HG02970 (cell line): ENCODE data around the gene WDR36.
"Not testable (repeated sequence)": the region's sequence is repeated elsewhere in the genome, so short reads cannot be mapped to it uniquely, and the experiment has no call there.

ENCODE experiments used
- ATAC-seq: cut with Tn5 transposase; IDR thresholded peaks from one replicate; pipeline ENCODE4 v1.9.1; 2021; ENCODE audit warnings: mild to moderate bottlenecking, moderate library complexity, moderate number of reproducible peaks; ENCODE audit not compliant: unreplicated experiment, low FRiP score

The WDR36 gene

DNA sequence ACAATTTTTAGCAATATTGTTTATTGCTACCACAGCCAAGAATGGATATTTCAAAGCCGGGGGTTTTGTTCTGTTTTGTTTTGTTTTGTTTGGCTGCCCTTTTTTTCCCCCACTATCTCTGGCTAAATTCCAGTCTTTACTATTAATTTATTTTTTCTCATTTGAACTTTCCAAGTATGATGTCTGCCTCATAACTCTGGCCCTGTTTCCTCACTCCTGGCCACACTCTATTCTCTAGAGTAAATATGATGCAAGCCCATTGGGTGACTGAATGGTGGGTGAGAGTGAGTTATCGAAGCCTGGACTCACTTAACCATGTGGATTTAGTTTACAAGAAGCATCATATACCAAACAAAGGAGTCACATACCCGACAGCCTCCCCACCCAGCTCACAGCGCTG is 41.9 kb downstream of the WDR36 start:
- no peak for ATAC-seq

DNA sequence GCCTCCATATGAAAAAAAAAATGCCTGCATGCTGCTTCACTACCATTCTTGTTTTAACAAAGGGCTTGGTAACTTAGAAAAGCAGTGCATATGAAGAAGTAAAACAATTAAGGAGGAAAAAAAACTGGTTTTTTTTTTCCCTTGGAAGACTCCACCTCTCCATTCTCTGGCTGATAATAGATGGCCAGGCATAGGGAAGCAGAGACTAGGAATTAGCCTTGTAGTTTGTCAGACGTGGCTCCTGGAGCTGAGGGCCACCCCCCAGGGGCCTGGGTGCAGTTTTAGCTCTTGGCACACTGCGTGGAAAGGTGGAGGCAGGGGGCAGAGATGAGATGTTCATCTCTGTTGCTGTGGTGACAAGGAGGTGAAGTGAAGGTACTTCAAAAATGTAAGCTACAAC is 42.7 kb downstream of the WDR36 start:
- ATAC-seq = no peak

DNA sequence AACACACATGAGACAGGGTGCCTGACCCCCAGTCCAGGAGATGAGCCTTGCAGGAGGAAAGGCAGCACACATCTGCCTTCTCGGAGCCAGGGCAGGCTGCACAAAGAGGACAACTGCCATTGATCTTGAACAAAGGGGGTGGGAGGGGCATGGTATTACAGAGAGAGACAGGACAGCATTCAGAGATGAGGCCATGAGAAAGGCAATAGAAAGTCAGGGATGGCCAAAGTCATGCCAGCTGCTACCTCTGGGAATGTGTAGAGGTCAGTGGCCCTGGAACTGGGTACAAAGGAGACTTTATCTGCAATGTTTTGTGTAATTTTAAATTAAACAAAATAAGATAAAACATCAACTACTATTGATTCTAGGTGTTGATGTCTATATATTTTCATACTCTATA is 43.2 kb downstream of the WDR36 start:
- no peak for ATAC-seq

DNA sequence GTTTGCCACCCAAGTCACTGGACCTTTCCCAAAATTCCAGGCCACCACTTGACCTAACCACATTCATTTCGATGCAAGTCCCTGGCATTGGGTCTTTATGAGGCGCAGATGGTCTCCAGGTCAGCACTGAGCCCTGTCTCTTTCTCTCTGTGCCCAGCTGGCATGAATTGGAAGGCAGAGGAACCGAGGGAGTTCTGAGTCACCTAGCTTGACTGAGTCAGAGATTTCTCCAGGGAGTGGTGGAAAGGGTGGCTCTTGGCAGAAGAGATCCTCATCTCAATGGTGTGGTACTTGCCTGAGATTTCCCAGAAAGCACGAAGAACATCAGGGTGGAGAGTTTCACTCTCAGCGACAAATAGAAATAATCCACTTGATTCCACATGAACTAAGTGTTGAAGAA is 43.8 kb downstream of the WDR36 start:
- no peak for ATAC-seq

DNA sequence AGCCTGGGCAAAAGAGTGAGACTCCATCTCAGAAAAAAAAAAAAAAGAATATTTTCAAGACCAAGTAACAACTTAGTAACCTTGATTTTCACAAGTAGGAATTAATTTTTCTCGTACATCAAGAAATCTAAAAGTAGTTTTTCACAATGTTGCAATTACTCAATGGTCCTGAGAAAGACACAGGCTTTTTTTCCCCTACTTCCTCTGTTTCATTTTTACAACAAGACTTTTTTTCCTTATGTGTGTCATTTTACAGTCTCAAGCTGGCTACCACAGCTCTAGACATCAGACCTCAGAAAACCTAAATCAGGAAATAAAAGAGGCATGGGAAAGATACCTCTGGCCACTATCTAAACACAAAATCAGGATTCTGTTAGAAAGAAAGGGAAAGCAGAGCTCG is 45.9 kb downstream of the WDR36 start:
- ATAC-seq = no peak

DNA sequence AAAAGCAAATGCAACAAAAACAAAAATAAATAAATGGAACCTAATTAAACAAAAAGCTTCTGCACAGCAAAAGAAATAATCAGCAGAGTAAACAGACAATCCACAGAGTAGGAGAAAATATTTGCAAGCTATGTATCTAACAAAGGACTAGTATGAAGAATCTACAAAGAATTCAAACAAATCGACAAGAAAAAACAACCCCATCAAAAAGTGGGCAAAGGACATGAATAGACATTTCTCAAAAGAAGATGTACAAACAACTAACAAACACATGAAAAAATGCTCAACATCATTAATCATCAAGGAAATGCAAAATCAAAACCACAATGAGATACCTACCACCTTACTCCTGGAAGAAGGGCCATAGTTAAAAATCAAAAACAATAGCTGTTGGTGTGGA is 49.3 kb downstream of the WDR36 start:
- not testable (repeated sequence) for ATAC-seq

DNA sequence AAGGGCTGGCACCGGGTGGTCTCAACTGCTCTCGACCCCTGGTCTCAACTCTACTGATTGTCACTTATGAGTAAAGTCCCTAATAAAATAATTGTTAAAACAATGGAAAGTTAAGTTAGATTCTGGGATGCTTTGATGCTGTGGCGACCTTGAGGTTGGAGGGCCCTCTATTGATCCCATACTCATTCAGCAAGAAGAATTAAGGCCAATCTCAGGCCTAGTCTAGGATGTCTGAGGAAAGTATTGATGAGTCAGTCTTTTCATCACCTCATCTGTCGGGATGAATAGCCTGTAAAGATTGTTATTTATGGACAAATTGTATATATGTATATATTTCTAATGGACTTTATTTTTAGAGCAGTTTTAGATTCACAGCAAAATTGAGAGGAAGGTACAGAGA is 50.8 kb downstream of the WDR36 start:
- no peak for ATAC-seq

DNA sequence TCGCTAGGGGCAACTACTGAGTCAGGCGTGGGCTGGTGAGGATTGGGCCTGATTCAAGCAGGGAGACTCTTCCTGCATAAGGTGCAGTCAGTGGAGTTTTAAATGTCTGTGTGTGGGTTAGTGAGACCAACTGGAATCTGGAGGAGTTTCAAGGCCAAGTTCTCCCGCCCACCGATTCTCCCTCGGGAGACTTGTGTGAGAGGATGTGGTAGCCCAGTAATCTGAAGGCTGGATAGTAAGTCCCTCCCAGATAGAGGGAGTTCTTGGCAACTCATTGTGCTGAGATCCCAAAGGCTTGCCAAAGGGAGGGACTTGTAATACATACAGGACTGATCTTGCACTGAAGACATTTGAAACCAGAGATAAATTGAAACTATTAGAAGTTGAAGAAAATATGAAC is 51.8 kb downstream of the WDR36 start:
- ATAC-seq = peak; percentile 24

DNA sequence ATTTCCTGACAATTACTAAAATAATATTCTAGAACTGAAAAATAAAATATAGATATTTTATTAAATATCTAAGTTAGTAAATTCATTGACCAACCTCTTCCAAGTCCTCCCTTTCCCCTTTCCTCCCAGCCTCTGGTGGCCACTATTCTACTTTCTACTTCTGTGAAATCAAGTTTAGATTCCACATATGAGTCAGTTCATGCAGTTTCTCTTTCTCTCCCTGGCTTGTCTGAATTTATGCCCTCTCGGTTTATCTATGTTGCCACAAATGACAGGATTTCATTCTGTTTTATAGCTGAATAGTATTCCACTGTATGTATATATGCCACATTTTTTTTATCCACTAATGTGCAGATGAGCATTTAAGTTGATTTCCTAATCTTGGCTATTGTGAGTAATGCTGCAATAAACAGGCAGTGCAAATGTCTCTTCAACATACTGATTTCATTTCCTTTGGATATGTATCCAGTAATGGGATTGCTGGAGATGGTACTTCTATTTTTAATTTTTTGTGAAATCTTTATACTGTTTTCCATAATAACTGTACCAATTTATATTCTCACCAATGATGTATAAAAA is 52.3 kb downstream of the WDR36 start:
- peak; percentile 90 for ATAC-seq

DNA sequence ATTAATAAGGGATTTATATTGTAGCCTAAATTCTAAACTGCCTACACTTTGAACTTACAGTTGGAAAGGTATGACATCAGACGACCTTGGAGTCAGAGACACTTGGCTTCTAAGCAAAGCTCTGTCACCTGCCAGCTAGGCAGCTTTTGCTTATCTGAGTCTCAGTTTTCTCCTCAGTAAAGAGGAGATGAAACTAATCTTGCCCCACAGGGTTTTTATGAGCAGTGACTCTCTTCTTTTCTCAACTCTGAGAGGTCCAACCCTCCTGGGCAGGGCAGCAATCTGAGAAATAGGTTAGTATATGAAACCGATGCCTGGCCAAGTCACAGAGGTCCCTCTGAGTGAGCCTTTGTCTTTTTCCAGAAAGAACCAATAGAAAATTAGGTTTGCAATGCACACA is 53.9 kb downstream of the WDR36 start:
- no peak for ATAC-seq

DNA sequence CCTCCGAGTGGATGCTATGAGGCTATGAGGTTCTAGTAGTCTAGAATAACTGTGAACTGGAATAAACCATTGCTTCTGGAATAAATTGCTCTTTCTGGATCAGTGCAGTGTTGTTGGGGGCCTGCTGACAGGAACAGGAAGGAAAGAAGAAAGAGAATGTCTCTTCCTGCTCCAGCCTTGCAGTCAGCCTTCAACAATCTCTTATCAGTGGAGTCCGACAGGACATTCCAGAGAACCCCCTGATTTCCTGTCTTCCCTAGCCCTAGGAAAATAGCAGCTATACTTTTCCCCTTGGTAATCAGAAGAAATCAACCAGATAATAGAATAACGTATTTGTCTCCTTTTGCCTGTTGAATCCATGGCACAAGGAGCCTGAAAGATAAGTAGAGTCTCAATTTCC is 55.4 kb downstream of the WDR36 start:
- ATAC-seq = no peak

DNA sequence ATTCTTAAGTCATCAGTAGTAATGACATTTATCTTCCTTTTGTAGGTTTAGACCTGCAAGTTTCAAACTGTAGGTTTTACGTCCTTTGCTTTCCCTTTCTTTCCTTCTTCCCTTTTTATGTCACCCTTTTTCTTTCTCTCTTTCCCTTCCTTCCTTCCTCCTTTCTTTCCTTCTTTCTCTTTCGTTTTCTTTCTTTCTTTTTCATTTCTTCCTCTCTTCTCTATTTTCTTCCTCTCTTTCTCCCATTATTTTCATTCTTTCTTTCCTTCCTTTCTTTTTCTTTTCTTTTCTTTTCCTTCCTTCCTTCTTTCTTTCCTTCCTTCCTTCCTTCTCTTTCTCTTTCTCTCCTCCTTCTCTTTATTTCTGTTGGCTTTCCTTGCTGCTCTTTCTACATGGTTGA is 59.9 kb downstream of the WDR36 start:
- ATAC-seq = no peak

DNA sequence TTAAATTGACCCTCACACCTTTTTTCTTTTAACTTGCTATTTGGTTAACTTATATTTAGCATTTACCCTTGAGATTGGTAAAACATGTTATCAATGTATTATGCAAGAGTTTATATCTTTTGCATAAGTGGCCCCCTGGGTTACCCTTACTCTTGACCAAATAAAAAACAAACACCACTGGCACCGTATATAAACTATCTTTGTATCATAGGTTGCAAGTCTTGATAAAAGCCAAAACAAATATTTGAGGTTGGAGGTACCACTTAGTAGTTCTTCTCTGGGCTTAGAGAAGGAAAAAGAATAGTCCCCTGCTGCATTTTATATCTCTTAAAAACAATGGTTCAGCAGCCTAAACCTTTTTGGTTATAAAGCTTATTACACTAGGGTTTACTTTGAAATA is 61.3 kb downstream of the WDR36 start:
- ATAC-seq = no peak

DNA sequence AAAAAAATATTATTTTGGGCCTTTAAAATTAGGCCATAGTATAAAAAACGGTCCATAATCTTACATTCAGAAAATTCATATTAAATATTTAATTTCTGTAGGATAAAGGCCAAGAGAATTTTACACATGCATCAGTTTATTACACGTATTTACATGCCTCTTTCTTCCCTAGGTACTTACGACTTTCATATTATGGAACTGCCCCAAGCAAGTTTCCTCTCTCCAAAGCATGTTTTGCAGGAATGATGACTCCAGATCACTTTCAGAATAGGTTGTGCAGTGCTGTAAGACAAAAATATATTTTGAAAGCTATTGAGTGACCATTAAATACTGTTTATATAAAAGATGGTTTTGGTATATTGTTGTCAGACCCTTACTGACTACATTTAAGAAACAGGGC is 61.8 kb downstream of the WDR36 start:
- no peak for ATAC-seq

DNA sequence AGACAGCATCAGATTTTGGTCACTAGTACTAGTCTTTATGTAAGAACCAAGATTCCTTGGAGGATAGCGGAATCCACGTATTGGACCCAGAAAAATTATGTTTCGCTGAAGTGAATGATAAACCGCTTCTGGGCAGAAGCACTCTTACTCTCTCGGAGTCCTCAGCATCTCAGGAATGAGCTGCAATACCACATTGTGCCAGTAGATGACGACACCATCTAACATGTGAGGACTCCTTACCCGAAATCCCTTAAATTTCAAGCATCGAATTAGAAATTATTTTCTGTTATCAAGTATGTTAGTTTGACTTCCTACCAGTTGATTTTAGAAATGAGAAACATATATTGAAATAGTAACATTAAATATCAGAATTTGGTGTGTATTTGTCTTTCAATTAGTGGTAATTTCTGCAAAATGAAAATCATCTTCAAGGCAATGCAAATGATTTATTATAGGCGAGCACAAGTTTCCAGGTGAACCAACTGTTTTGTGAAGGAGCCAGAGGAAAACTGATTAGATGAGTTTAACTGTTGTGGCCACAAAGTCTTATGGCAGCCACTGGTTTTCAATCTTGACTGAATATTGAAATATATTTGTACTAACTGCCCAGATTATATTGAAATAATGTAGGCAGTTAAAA is 66.1 kb downstream of the WDR36 start:
- ATAC-seq = no peak

DNA sequence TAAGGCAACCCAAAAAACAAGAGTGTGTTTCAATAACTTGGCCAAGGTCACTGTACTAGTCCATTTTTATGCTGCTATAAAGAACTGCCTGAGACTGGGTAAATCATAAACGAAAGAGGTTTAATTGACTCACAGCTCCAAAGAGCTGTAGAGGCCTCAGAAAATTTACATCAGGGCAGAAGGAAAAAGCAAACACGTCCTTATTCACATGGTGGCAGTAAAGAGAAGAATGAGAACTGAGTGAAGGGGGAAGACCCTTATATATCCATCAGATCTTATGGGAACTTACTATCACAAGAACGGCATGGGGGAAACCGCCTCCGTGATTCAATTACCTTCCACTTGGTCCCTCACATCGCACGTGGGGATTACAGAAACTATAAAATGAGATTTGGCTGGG is 67.7 kb downstream of the WDR36 start:
- no peak for ATAC-seq

DNA sequence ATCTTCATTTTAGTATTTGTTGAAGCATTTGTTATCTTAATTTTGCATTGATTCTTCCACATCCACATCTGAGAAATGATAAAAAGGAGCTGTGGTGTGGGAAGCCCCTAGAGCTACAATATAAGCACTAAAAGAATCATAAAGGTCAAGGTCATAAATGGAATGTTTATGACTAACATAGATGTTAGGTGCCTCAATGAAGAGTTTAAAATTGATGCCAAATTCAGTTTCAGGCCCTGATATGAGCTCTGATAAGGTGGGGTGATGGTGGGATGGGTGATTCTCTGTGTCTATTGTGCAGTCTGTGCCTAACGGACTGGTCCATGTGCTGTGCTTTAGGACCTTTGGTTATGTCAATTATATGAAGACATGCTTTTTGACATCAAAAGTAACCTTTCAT is 70.9 kb downstream of the WDR36 start:
- ATAC-seq = no peak

DNA sequence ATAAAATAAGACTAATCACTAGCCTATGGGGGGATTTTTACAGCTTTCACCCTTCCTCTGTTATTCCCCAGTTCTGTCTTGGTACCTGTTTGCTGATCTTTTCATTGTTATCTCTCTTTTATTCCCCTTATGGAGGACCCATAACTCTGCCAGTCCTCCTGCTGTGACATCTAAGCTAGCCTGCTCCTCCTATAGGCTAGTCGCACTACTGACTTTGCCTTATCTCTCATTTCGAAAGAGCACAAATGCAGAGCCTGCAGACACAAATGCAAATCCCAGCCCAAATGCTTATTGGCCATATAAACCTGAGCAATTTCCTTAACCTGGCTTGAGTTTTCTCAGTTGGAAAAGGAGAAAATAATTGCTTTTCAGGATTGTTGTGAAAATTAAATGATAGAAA is 72.9 kb downstream of the WDR36 start:
- no peak for ATAC-seq

DNA sequence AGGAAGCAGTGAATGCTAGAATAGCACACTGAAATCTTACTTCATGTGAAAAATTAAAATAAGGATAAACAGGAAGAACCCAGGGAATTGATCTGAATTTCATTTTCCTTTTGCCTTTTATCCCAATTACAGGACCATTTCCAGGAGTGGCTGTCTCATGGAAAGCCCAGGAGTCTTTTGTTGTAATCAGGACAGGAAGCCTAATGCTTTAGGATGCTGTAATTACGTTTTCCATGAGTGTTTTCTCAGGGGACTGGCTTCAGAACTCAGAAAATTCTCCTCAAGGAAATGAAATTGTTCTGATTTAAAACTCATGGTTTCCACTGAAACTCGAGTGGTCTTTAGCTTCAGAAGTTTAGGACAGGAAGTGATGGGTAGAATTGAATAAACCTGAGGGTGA is 75.4 kb downstream of the WDR36 start:
- no peak for ATAC-seq

DNA sequence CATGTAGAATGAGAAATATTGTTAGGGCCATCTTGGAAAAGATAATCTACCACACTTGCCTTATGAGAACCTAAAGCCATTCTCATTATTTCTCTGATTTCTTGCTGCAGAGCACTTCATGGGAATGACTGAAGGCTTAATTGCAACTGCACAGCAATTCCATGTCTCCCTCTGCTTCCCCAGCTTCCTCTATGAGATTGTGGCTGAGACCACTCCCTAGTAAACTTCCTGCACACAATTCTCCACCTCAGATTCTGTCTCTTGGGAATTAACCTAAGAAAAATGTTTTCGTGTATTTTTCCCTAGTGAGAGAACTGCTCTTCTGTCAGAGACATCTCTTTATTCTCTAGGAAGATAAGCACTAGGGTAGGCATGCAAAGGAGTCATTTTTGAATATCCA is 76.5 kb downstream of the WDR36 start:
- ATAC-seq = no peak

DNA sequence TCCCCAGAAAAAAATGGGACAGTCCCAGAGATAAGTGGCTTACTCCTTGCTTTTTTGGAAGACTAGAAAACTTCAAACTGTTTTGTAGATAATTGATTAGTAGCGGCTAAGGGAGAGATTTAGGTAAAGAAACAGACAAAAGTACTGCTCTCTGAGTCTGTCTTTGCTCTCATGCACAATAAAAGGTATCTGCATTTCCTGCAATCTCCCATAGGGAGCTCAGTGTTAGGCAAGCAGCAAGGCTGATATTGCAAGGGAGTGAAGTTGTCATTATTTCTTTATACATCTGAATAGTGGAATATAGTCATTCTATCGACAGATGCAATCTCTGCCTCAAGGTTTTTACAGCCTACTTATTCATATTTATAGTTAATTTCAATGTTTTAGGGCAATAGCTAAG is 77.1 kb downstream of the WDR36 start:
- ATAC-seq = no peak

DNA sequence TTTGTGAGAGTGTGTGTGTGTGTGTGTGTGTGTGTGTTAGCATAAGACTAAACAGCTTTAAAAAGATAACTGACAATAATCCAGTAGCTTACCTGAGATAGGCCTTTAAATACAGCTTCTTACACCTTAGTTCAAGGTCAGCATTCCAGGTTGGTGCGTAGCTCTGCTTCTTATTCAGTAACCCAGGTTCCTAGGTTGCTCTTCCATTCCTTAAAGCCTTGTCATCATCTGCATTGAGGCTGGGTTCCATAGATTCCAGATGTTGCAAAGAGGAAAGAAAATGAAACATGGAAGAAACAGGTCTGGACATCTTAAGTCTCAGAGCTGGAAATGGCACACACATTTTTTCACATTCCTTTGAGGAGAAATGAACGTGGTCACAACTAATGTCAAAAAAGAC is 78.1 kb downstream of the WDR36 start:
- ATAC-seq = no peak

DNA sequence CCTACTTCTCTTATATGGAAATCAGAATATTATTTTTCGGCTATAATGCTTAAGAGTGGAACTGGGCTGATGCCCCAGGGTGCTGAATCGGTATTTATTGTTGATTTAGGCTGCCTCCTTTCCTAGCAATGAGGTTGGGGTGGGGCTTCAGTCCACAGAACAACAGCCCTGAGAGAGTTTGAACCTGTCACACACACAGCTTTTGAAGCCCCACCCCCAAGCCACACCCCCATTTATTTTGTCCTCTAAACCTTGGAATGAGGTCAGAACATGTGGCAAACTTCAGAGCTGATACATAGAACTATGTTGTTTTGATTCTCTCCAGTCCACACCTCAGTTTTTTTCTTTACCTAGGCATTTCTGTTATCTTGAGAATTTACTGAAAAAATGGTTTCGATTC is 80.4 kb downstream of the WDR36 start:
- ATAC-seq = no peak
